Measurements from ENCODE around the gene SMARCD1.

Gene SMARCD1

DNA sequence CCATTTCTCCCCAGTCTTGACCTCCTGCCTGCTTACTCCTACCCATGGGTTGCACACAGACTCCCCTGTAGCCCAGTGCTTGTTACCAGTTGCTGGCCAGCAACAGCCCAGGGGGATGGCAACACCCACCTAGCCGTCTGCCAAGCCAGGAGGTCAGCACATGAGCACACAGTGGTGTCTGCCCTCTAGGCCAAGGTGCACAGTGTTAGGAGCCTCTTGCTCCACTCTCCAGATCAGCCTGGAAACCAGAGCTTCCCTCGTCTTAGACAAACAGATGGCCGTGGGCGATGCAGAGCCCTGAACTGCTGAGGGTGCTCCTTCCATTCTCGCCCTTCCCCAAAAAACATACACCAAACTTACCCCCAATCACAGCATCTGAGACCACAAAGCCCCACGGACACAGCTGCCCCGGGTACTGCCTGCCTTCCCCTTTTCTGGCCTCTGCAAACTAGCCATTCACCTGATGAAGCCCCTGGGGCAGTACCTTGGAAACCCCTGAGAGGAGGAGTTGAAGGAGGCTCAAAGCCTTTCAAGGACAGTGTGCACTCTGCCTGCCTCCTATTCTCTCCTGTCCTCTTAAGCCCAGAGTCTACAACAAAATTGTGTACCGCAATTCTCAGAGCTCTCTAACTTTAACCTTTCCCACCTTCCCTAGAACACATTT is 17.6 kb downstream of the SMARCD1 start:
- H3K4me1 ChIP-seq (ENCODE audit: control insufficient read depth, insufficient read depth, low read length): peaks cover 6% of the 10 kb centered on the region
- H3K27me3 ChIP-seq (ENCODE audit: control insufficient read depth, insufficient read depth, low read length, poor library complexity, severe bottlenecking): no peaks in the 10 kb centered on the region
- peaks cover 26% of the 10 kb centered on the region for H3K36me3 ChIP-seq (ENCODE audit: control insufficient read depth, insufficient read depth, low read length)
- no peak overlapping the region for H3K27ac ChIP-seq (ENCODE audit: insufficient read depth, low read depth, low read length, poor library complexity, severe bottlenecking)
- H3K4me3 ChIP-seq (ENCODE audit: insufficient read depth, low read depth, low read length): no peak overlapping the region
- H3K9me3 ChIP-seq (ENCODE audit: control insufficient read depth, low read length): no peaks in the 10 kb centered on the region
- WGBS, 2 experiments: 93 to 94% methylated on average over 8 of the region's 8 CpGs

DNA sequence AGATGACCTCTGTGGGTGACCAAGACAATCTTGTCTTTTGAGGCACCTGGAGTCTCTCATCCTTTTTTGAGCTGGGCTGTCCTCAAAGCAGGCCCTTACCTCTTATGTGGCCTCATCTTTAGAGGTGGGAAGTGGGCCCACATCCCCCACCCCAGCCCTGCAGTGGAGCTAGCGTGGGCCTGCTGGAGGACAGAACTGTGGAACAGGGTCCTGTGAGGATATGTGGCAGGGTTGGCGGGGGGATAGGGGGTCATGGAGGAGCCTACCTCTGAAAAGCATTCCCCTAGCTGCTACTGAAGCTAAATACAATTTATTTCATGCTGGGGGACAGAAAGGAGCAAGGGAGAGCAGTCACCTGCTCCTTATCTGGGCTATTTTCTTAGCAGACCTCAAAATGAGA is 18.2 kb downstream of the SMARCD1 start:
- H3K4me3 ChIP-seq (ENCODE audit: insufficient read depth, low read depth, low read length): no peak overlapping the region
- H3K9me3 ChIP-seq (ENCODE audit: control insufficient read depth, low read length): no peaks in the 10 kb centered on the region
- H3K27me3 ChIP-seq (ENCODE audit: control insufficient read depth, insufficient read depth, low read length, poor library complexity, severe bottlenecking): no peaks in the 10 kb centered on the region
- H3K4me1 ChIP-seq (ENCODE audit: control insufficient read depth, insufficient read depth, low read length): peaks cover 6% of the 10 kb centered on the region
- H3K36me3 ChIP-seq (ENCODE audit: control insufficient read depth, insufficient read depth, low read length): peaks cover 21% of the 10 kb centered on the region
- WGBS, 2 experiments: 89 to 100% methylated on average over 2 of the region's 2 CpGs
- no peak overlapping the region for H3K27ac ChIP-seq (ENCODE audit: insufficient read depth, low read depth, low read length, poor library complexity, severe bottlenecking)

DNA sequence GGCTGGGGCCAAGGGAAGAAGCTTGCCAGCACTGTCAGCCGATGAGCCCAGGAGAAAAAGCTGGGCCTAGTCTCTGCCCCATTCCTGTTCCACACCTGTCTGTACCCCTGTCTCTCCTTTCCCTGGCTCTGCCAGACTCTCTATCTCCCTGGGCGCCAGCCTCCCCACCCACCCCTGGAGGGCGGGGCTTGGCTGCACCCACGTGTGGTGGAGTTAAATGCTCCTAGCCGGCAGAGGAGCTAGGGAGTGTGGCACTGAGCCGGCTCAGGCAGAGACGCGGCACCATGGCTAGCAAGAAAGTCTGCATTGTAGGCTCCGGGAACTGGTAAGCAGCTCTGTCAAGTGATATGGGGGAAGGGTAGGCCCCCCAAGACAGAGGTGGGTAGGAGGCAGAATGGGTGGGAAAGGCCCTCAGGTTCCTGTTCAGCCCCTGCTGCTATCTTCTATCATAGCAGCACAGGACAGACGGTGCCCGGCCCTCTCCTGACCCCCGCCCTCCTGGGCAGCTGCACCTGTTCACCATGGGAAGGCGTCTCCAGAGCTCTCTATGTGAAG is 18.7 kb downstream of the SMARCD1 start, which contains the start of gene GPD1:
GPD1 (plus strand) TSS at position 242 of the 555 bp plus-strand sequence; CDS start at position 285, 43 bp downstream.
- Histone ChIP-seq H3K36me3 (ENCODE audit: control insufficient read depth, insufficient read depth, low read length) (peaks cover 16% of the 10 kb centered on the region), H3K9me3 (ENCODE audit: control insufficient read depth, low read length) (no peaks in the 10 kb centered on the region), H3K27me3 (ENCODE audit: control insufficient read depth, insufficient read depth, low read length, poor library complexity, severe bottlenecking) (no peaks in the 10 kb centered on the region), H3K27ac (ENCODE audit: insufficient read depth, low read depth, low read length, poor library complexity, severe bottlenecking) (no peak within 1 kb of the TSS), H3K4me3 (ENCODE audit: insufficient read depth, low read depth, low read length) (no peak within 1 kb of the TSS), H3K4me1 (ENCODE audit: control insufficient read depth, insufficient read depth, low read length) (peaks cover 6% of the 10 kb centered on the region)
- WGBS, 2 experiments: 57 to 58% methylated on average over 13 of the region's 13 CpGs

DNA sequence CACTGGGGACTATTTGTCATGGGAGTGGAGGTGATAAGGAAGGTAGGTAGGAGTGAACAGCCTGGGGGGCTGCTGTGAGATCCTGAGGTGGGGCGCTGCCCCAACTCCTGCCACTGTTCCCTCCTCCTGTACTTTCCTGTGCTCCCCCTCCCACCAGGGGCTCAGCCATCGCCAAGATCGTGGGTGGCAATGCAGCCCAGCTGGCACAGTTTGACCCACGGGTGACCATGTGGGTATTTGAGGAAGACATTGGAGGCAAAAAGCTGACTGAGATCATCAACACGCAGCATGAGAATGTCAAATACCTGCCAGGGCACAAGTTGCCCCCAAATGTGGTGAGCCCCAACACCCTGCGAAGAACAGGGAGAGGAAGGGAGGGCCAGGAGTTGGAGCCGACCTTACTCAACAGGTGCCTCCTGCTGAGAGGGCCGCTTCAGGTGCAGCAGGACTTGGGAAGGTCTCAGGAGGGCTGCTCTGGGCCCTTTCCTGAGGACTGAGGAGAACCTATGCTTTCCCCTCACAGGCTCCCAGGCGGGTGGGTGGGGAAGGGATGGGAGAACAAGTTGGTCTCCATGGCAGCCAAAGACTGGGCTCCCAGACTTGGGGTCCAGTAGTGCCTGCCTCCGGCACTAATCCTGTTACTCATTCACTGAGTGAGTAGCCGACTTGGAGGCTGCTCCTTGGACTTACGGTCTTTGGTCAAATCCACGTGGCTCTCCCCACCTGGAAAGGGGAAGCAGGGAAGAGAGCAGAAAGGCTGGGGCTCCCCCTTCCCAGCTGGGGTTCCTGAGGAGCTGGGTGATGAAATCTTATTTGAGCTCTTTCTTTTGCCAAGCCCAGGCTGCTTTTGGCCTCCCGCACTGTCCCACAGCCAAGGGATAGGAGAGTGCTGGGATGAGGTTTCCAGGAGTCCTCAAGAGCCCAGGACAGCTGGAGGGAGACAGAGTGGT is 19.6 kb downstream of the SMARCD1 start:
- no peaks in the 10 kb centered on the region for H3K27me3 ChIP-seq (ENCODE audit: control insufficient read depth, insufficient read depth, low read length, poor library complexity, severe bottlenecking)

DNA sequence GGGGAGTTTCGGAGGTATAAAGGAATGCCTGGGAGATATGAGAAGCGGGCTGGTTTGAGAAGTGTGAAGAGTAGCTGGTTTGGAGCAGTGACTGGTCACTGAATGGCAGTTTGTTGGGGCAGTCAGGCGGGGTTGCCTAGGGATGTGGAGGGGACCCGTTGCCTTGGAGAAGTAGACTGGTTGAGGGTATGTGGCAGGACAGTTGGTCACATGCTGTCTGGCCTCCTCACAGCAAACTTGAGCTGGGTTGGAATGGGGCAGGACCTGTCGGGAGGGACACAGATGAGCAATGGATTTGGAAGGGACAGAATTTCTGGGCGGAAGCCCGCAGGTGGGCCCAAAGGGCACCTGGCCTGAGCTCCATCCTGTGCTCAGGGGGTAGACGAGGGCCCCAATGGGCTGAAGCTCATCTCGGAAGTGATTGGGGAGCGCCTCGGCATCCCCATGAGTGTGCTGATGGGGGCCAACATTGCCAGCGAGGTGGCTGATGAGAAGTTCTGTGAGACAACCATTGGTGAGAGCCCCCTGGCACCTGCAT is 20.8 kb downstream of the SMARCD1 start:
- Histone ChIP-seq H3K36me3 (ENCODE audit: control insufficient read depth, insufficient read depth, low read length) (no peaks in the 10 kb centered on the region), H3K4me3 (ENCODE audit: insufficient read depth, low read depth, low read length) (no peak overlapping the region), H3K27ac (ENCODE audit: insufficient read depth, low read depth, low read length, poor library complexity, severe bottlenecking) (no peak overlapping the region), H3K9me3 (ENCODE audit: control insufficient read depth, low read length) (no peaks in the 10 kb centered on the region), H3K27me3 (ENCODE audit: control insufficient read depth, insufficient read depth, low read length, poor library complexity, severe bottlenecking) (no peaks in the 10 kb centered on the region), H3K4me1 (ENCODE audit: control insufficient read depth, insufficient read depth, low read length) (peaks cover 24% of the 10 kb centered on the region)
- 95% methylated on average over 12 of the region's 12 CpGs for WGBS, 2 experiments

More for the DNA sequence above, 19.6 kb downstream of the SMARCD1 start:
- no peak overlapping the region for H3K4me3 ChIP-seq (ENCODE audit: insufficient read depth, low read depth, low read length)
- peaks cover 7% of the 10 kb centered on the region for H3K36me3 ChIP-seq (ENCODE audit: control insufficient read depth, insufficient read depth, low read length)
- peaks cover 12% of the 10 kb centered on the region for H3K4me1 ChIP-seq (ENCODE audit: control insufficient read depth, insufficient read depth, low read length)
- 92% methylated on average over 14 of the region's 14 CpGs for WGBS, 2 experiments
- no peaks in the 10 kb centered on the region for H3K9me3 ChIP-seq (ENCODE audit: control insufficient read depth, low read length)
- no peak overlapping the region for H3K27ac ChIP-seq (ENCODE audit: insufficient read depth, low read depth, low read length, poor library complexity, severe bottlenecking)

DNA sequence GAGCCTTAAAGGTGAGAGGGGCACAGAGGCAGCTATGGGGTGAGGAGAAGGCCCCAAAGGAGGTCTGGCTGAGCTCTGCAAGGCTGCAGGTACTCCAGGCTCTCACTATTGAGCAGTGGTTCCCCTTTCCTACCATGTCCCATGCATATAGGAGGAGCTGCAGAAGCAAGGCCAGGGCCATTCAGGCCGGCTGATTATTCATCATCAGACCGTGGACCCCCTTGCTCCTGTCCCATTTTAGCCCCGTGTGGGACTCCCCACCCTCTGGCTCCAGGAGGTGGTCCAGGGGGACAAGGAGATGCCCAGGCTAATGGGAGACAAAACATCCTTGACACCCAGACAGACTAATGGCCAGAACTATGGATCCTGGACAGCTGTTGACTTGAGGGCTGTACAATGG is 21.8 kb downstream of the SMARCD1 start:
- H3K27ac ChIP-seq (ENCODE audit: insufficient read depth, low read depth, low read length, poor library complexity, severe bottlenecking): no peak overlapping the region
- peaks cover 27% of the 10 kb centered on the region for H3K4me1 ChIP-seq (ENCODE audit: control insufficient read depth, insufficient read depth, low read length)
- no peaks in the 10 kb centered on the region for H3K36me3 ChIP-seq (ENCODE audit: control insufficient read depth, insufficient read depth, low read length)
- 84 to 86% methylated on average over 3 of the region's 3 CpGs for WGBS, 2 experiments
- H3K27me3 ChIP-seq (ENCODE audit: control insufficient read depth, insufficient read depth, low read length, poor library complexity, severe bottlenecking): no peaks in the 10 kb centered on the region
- H3K4me3 ChIP-seq (ENCODE audit: insufficient read depth, low read depth, low read length): no peak overlapping the region
- H3K9me3 ChIP-seq (ENCODE audit: control insufficient read depth, low read length): no peaks in the 10 kb centered on the region

DNA sequence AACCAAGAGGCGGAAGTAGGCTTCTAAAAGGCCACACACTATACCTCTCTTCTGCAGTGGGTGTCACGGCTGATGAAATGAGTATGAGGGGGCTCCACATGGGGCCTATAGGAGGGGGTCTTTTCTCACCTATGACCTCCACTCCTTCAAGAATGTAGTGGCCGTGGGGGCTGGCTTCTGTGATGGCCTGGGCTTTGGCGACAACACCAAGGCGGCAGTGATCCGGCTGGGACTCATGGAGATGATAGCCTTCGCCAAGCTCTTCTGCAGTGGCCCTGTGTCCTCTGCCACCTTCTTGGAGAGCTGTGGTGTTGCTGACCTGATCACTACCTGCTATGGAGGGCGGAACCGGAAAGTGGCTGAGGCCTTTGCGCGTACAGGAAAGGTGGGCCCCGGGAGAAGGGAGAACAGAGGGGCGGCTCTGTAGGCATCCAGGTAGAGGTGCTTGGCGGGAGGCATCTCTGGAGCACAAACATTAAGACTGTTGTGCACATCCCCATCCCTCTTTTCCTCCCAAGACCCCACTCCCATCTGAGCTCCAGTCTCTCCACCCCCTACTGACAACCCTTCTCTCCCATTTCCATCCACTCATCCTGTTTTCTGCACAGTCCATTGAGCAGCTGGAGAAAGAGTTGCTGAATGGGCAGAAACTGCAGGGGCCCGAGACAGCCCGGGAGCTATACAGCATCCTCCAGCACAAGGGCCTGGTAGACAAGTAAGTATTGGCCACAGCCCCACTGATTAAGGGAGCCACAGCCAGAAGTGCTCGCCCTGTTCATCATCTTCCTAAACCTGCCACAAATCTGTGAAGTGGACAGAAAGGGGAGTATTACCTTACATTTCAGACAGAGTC is 22.5 kb downstream of the SMARCD1 start:
- WGBS, 2 experiments: 94 to 95% methylated on average over 17 of the region's 17 CpGs
- peaks cover 27% of the 10 kb centered on the region for H3K4me1 ChIP-seq (ENCODE audit: control insufficient read depth, insufficient read depth, low read length)

DNA sequence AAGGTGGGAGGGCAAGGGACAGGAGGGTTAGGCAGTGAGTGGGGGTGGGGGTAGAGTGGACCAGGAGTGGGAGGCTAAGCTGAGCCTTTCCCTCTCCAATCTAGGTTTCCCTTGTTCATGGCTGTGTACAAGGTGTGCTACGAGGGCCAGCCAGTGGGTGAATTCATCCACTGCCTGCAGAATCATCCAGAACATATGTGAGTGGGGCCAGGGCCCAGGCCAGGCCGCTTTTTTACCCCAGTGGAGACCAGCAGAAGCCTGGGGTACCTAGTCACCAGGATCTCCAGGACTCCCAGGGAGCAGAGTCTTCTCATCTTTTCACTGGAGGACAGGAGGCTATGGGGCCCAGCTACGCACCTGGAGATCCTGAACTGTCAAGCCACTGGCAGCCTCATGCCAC is 24.2 kb downstream of the SMARCD1 start:
- H3K27ac ChIP-seq (ENCODE audit: insufficient read depth, low read depth, low read length, poor library complexity, severe bottlenecking): no peak overlapping the region
- no peaks in the 10 kb centered on the region for H3K27me3 ChIP-seq (ENCODE audit: control insufficient read depth, insufficient read depth, low read length, poor library complexity, severe bottlenecking)
- H3K9me3 ChIP-seq (ENCODE audit: control insufficient read depth, low read length): no peaks in the 10 kb centered on the region
- H3K4me1 ChIP-seq (ENCODE audit: control insufficient read depth, insufficient read depth, low read length): peaks cover 25% of the 10 kb centered on the region
- WGBS, 2 experiments: 95 to 97% methylated on average over 3 of the region's 3 CpGs
- no peak overlapping the region for H3K4me3 ChIP-seq (ENCODE audit: insufficient read depth, low read depth, low read length)
- no peaks in the 10 kb centered on the region for H3K36me3 ChIP-seq (ENCODE audit: control insufficient read depth, insufficient read depth, low read length)

More for the DNA sequence above, 22.5 kb downstream of the SMARCD1 start:
- no peak overlapping the region for H3K27ac ChIP-seq (ENCODE audit: insufficient read depth, low read depth, low read length, poor library complexity, severe bottlenecking)
- H3K36me3 ChIP-seq (ENCODE audit: control insufficient read depth, insufficient read depth, low read length): no peaks in the 10 kb centered on the region
- no peaks in the 10 kb centered on the region for H3K9me3 ChIP-seq (ENCODE audit: control insufficient read depth, low read length)
- no peaks in the 10 kb centered on the region for H3K27me3 ChIP-seq (ENCODE audit: control insufficient read depth, insufficient read depth, low read length, poor library complexity, severe bottlenecking)
- no peak overlapping the region for H3K4me3 ChIP-seq (ENCODE audit: insufficient read depth, low read depth, low read length)

DNA sequence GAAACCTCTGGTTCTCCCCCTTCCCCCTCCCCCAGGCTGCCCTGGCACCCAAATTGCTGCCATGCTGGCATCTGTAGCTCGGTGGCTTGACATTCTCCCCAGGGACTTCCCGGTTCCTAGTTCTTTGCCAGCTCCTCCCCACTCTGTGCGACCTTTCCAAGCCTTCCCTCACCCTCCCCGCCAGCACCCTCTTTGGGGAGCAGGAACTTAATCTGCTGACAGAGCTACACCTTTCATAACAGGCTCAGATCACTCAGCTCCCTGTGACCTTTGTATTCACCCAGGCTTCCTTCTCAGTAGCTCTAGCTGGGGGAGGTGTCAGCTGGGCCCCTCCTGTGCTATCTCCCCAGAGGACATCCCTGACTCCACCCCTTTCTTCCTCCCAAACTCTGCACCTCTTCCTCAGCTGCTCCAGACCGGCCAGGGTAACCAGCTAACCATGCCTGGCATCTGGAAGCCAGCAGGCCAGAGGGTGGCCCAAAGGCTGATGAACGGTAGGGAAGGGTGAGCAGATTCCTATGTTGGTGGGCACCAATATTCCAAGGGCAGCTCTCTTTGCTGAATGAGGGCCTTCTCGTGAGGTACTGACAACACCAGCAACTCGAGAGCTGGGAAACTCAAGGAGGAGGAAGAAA is 25.1 kb downstream of the SMARCD1 start:
- no peaks in the 10 kb centered on the region for H3K36me3 ChIP-seq (ENCODE audit: control insufficient read depth, insufficient read depth, low read length)
- H3K27ac ChIP-seq (ENCODE audit: insufficient read depth, low read depth, low read length, poor library complexity, severe bottlenecking): no peak overlapping the region
- 63 to 67% methylated on average over 8 of the region's 8 CpGs for WGBS, 2 experiments
- H3K27me3 ChIP-seq (ENCODE audit: control insufficient read depth, insufficient read depth, low read length, poor library complexity, severe bottlenecking): no peaks in the 10 kb centered on the region
- peaks cover 25% of the 10 kb centered on the region for H3K4me1 ChIP-seq (ENCODE audit: control insufficient read depth, insufficient read depth, low read length)
- no peaks in the 10 kb centered on the region for H3K9me3 ChIP-seq (ENCODE audit: control insufficient read depth, low read length)
- no peak overlapping the region for H3K4me3 ChIP-seq (ENCODE audit: insufficient read depth, low read depth, low read length)

All from ectodermal cell (in vitro differentiated cells).